Retina (tissue), 1 donor: Measurements from ENCODE around the gene KRT36.

ENCODE experiments used
- DNase-seq: peaks from one replicate; pipeline ENCODE4 v3.0.0-alpha.2; 2016

KRT36 gene

DNA sequence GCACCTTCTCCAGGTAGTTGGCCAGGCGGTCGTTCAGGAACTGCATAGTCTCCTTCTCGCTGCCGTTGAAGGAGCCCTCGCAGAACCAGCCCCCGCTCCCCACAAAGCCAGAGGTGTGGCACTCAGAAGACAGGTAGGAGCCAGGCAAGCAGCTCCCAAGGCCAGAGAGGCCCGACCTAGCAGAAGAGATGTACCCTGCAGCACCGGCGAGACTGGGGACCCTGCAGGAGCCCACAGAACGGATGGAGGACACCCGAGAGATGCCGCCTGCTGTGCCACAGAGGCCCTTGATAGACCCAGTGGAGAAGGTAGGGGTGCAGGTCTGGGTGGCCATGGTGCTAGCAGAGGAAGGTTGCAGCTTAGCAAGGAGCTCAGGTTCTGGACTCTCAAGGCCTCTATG, at the start of gene KRT36:
TSS of gene KRT36 (minus strand) at position 380 of the 400 bp plus-strand sequence. CDS start at position 334, 46 bp downstream.
- DNase-seq, result no peak

DNA sequence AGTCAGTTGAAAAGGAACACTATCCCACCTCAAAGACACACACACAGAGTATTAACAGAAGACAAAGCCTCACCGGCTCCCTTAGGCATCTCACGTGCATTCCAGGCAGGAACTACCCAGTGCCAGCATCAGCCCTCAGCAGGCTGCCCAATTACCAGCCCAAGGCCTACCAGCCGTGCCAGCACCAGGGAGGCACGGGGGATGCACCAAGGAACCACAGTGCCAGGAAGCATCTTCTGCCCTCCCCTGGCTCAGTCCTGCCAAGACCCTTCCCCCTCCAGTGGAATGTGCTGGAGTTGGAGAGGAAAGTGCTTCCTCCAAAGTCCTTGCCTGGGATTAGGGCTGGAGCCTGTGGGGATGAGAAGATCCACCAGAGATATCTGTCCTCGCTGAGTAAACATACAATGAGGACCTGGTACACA, 49.4 kb upstream of the KRT36 start:
- no peak for DNase-seq

GRCh38 chr17:41538565-41538991, 48.9 kb upstream of the KRT36 start:
- DNase-seq, result no peak

DNA sequence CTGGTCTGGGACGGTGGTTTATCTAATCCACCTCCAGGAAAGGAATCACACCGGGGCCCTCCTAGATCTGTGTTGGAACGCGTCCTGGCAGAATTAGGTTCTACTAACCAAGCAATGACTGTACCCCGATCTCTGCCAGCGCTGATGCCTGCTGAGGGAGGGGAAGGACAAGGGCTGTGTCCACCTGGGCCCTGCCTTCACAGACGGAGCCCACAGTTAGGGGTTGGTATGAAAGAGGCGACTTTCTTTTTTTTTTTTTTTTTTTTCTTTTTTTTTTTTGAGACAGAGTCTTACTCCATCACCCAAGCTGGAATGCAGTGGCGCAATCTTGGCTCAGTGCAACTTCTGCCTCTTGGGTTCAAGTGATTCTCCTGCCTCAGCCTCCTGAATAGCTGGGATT, 48.3 kb upstream of the KRT36 start:
- no peak for DNase-seq

- DNase-seq, result no peak
Measured at GRCh38 chr17:41537614-41537954, 47.9 kb upstream of the KRT36 start.

DNA sequence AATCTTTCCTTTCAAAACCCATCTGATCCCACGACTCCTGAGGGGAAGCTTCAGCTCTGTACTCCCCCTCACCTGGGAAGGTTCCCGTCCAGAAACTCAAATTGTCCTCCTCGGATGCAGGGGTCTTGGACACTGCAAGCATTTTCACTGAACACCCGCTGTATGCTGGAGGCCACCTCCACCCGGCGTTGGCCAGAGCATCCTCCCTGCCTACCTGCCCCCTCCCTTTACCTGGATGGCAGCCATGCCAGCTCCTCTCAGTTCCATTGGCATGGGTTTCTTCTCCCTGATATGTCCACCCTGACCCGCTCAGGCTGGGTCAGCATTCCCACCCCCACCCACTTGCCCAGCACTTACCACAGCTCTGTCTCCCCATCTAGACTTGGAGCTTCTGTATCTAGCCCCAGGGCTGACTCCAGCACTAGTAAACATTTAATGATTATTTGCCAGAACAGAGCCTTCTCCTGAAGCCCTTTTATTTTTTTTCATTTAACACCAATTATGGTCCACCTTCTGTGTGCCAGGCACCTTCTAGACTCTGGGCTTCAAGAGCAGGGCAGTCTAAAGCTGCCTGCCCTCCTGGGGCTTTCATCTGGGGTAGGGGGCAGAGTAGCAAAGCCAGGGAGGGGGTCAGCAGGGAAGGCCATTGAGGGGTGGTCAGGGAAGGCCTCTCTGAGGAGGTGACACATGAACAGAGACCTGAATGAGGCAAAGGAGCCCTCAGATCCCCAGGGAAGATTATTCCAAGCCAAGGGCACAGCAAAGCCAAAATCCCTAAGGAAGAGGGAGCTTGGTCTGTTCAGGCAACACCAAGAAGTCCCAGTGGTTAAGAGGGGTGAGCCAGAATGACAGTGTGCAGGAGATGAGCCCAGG, 47.3 kb upstream of the KRT36 start:
- DNase-seq, result no peak

DNA sequence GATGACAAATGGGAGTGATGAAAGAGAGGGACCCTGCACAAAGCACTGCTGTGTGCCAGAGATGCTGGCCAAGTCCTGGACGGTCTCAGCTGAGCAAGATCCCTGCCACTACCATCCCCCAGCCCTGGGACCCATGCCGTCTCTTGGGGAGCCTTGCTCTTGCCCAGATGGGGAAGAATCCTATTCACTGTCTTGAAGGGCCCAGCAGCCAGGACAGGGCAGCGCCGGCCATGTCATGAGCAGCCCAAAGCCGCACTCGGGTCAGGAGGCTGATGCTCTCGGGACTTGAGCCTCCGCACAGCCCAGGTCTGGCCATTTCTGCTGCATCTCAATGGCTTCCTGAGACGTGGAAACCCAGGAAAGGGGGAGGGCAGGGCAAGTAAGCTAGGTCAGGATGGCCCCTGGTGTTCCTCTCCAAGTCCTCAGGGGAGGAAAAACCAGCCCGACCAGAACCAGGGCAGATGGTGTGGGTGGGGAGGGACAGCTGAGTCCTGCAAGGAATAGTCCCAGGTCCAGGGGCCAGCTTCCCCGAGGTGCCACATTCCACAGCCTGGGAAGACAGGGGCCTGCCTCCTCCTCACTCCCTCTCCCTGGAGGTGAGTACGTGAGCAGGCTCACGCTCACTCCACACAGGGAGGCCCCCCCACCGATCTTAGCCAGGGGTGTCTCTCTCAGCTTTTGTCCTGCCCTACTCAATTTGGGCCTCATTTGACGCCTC, 46.2 kb upstream of the KRT36 start:
- no peak for DNase-seq

DNA sequence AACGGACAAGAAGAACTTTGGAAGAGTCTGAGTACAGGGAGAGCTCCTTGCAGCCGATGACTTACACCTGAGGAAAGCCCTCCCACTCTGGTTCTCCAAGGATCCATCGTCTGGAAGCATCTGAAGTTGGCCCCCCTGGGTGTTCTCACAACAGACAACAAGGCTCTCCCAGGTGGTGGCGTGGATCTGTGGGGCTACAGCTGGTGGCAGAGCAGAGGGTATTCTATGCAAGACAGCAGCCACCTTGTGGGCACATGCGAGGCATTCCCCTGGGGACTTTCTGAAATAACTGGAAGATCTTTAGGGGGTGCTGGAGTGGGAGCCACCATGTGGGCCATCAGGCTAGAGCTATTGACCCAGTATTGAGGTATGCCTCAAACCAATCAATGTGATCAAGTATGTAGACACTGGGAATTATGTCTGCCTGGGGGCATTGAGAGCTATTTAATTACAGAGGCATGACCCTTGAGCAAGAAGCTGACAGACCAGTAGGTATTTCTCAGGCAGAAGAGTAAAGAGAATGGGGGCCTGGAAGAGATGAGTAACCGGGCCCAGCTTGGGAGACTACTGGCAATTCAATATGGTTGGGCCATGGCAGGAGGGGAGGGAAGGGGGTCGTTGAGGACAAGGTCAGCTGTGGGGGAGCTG, 45.3 kb upstream of the KRT36 start:
- no peak for DNase-seq

DNA sequence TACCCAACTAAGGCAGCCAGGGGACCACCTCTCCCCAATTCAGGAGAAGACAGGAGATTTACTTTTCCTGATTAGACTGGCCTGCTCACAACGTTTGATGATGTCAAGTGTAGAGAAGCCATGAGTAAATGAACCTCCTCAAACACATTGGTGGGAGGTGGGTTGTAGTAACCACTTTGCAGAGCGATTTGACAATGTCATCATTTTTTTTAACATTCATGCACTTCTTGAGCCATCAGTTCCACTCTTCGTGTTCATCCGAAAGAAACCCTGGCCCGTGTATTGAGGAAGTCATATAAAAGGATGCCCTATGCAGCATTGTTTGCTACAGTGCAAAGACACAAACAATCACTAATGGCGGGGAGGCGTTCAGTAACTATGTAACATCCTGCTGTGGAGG, 43.9 kb upstream of the KRT36 start:
- DNase-seq, result no peak

DNA sequence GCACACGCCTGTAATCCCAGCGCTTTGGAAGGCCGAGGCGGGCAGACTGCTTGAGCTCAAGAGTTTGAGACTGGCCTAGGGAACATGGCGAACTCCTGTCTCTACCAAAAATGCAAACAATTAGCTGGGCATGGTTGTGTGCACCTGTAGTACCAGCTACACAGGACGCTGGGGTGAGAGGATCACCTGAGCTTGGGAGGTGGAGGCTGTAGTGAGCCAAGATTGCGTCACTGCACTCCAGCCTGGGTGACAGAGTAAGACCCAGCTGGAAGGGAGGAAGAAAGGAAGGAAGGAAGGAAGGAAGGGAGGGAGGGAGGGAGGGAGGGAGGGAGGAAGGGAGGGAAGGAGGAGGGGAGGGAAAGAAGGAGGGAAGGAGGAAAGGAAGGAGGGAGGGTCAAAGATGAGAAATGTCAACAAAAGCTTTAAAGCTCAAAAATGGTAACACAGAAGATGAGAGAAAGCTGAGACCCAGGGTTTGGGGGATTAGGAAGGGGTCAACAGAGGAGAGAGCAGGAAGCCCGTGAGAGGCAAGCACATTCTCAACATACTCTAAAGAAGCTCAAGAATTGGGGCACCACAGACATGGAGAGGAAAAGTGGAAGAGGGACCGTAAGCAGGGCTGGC, 43.3 kb upstream of the KRT36 start:
- no peak for DNase-seq

DNA sequence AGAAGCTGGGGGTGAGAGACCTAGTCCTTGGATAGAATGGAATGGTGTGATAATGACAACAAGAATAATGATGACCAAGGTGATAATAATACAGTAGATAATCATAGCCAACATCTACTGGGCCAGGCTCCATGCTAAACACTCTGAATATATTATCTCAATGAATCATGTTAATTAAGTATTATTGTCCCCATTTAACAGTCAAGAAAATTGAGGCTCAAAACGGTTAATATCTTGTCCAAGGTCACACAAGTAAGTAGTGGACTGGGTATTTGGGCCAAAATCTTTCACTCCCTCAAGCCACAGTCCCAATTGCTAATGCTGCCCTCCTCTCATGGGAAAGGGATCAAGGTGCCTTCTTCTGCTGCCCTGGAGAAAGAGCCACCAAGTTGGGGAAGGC, 42.3 kb upstream of the KRT36 start:
- no peak for DNase-seq

GRCh38 chr17:41530062-41531048, 40.6 kb upstream of the KRT36 start:
- no peak for DNase-seq

GRCh38 chr17:41529491-41529915, 39.8 kb upstream of the KRT36 start:
- no peak for DNase-seq

DNA sequence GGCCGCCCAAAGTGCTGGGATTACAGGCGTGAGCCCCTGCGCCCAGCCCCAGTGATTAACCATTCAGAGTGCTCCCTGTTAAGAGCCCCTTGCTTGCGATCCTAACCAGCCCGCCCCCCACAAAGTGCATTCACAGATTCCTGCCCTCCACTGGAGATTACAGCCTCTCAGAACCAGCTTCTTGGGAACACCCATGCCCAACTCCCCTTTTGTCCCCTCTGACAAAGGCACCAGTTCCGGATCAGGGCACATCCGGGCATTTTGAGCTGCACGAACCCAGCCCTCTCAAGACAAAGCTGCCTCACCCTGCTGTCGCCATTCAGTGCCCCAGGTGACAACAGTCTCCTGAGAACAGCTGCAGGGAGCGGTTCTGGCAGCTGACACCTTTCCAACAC, 39.2 kb upstream of the KRT36 start:
- DNase-seq, result no peak

DNA sequence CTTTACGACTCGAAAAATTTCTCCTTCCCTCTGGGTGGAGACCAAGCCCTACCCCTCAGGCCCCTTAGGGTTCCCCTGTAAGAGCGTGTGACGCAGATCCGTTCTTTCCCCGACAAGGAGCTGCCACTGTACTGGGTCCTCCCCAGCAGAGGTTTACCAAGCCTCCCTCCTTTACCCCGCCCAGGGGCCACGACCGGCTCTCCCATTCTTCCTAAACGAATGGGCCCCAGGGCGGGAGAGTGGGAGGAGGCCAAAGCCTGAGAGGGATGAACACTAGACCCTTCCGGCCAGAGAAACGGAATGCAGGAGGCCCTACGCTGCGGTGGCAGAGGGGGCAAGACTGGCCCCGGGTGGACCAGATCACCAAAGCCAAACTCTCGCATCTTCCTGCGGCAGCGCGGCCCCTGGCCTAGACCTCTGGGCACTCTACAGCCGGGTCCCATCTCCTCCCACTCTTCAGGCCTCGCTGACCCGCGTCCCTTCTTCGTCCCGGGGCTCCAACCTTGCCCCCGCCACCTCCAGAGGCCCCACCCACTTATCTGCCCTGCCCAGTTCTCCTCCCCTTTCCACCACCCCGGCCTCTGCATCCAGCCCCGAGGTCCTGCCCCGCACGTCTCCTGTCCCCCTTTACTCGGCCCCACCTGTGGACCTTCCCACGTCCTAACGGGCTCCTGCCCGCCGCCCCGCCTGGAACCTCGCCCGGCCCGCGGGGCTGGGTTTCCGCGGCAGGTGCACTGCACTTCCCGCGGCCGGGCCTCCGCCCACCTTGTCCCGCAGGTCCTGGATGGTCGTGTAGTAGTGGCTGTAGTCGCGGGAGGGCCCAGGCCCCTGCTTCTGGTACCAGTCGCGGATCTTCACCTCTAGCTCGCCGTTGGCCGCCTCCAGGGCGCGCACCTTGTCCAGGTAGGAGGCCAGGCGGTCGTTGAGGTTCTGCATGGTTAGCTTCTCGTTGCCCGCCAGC, 37.6 kb upstream of the KRT36 start:
- DNase-seq, result peak; percentile 39

- DNase-seq, result no peak
Measured at GRCh38 chr17:41524261-41524660, 34.6 kb upstream of the KRT36 start.

DNA sequence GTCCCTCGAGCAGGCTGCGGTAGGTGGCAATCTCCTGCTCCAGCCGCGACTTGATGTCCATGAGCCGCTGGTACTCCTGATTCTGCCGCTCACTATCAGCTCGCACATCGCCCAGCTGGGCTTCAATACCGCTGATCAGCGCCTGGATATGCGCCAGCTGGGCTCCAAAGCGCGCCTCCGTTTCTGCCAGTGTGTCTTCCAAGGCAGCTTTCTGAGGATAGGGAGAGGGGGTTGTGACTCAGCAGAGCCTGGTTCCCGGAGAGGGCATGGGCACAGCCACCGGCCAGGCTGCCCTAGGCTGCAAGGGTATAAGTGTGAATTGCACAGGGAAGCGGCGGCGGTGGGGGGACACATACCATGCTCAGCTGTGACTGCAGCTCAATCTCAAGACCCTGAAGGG, 34.1 kb upstream of the KRT36 start:
- no peak for DNase-seq

GRCh38 chr17:41523225-41523593, 33.5 kb upstream of the KRT36 start:
- DNase-seq, result no peak

GRCh38 chr17:41522301-41523224, 32.9 kb upstream of the KRT36 start:
- DNase-seq, result no peak
